ENCODE results near the gene NXPE2. TPM values are rescaled to one million over a fixed set of nuclear protein-coding genes. Genes with fewer than 3 reads are reported as not detected.

Gene NXPE2
- polyA plus RNA-seq, 1 experiment = 0.04 TPM

DNA sequence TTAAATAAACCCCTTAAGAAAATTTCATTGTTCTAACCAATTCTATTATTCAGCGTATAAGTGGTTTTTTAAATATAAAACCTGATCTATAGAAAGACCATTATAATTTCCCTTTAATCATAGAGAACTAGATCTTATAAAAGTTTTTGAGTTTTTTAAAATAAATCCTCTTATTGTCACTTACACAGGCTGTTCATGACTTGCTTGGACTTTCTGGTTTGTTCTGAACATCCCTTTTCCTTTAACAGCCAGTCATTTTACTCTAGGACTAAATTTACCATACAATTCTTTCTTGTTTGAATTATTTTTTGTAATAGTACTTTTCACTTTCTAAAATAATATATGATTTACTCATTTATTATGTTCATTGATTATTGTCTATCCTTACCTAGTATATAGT, 4.7 kb downstream of the NXPE2 start:
- H3K4me3 ChIP-seq (ENCODE audit: low read depth, low read length) = no peak overlapping the region
- H3K9me3 ChIP-seq (ENCODE audit: control insufficient read depth, insufficient read depth, low read length) = no peaks in the 10 kb centered on the region
- no peak overlapping the region for H3K27ac ChIP-seq (ENCODE audit: low read depth, low read length)
- ChIA-PET CTCF (no interaction called here), POLR2A (no interaction called here)
- TF ChIP-seq, protein P1, sequence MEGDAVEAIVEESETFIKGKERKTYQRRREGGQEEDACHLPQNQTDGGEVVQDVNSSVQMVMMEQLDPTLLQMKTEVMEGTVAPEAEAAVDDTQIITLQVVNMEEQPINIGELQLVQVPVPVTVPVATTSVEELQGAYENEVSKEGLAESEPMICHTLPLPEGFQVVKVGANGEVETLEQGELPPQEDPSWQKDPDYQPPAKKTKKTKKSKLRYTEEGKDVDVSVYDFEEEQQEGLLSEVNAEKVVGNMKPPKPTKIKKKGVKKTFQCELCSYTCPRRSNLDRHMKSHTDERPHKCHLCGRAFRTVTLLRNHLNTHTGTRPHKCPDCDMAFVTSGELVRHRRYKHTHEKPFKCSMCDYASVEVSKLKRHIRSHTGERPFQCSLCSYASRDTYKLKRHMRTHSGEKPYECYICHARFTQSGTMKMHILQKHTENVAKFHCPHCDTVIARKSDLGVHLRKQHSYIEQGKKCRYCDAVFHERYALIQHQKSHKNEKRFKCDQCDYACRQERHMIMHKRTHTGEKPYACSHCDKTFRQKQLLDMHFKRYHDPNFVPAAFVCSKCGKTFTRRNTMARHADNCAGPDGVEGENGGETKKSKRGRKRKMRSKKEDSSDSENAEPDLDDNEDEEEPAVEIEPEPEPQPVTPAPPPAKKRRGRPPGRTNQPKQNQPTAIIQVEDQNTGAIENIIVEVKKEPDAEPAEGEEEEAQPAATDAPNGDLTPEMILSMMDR (IDR thresholded peaks at IDR 0.05; ENCODE audit: low read depth, low read length) = no peak
- H3K27me3 ChIP-seq (ENCODE audit: control insufficient read depth, insufficient read depth, low read length) = no peaks in the 10 kb centered on the region
- DNase-seq (ENCODE audit: low read depth, low spot score) = no peak

GRCh38 chr11:114684636-114685035, 6.3 kb downstream of the NXPE2 start:
- H3K9me3 ChIP-seq (ENCODE audit: control insufficient read depth, insufficient read depth, low read length) = no peaks in the 10 kb centered on the region
- CTCF ChIA-PET = no interaction called here
- no peaks in the 10 kb centered on the region for H3K27me3 ChIP-seq (ENCODE audit: control insufficient read depth, insufficient read depth, low read length)

DNA sequence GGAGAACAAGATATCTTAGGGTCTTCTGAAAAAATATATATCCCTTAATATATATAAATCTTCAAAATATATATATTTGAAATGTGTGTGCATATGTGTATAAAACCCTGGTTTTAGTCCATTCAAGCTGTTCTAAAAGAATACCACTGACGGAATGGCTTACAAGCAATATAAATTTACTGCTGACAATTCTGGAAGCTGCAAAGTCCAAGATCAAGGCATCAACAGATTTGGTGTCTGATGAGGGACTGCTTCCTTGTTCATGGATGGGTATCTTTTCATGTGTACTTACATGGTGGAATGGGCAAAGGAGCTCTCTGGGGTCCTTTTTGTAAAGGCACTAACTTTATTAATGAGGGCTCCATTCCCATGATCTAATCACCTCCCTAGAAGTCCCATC, 6.8 kb downstream of the NXPE2 start:
- Histone ChIP-seq H3K27ac (ENCODE audit: low read depth, low read length) (no peak overlapping the region), H3K9me3 (ENCODE audit: control insufficient read depth, insufficient read depth, low read length) (no peaks in the 10 kb centered on the region), H3K27me3 (ENCODE audit: control insufficient read depth, insufficient read depth, low read length) (no peaks in the 10 kb centered on the region), H3K4me3 (ENCODE audit: low read depth, low read length) (no peak overlapping the region)
- TF ChIP-seq, protein P1 (IDR thresholded peaks at IDR 0.05; ENCODE audit: low read depth, low read length) = no peak
- DNase-seq (ENCODE audit: low read depth, low spot score) = no peak
- CTCF ChIA-PET = interaction anchor here (0.5 kb wide), 1 partner anchor 11 kb away, joined by 3 read pairs; no protein-coding TSS in a partner anchor
- POLR2A ChIA-PET = no interaction called here

More at GRCh38 chr11:114684636-114685035, 6.3 kb downstream of the NXPE2 start:
- POLR2A ChIA-PET = no interaction called here
- DNase-seq (ENCODE audit: low read depth, low spot score) = no peak
- TF ChIP-seq, protein P1 (IDR thresholded peaks at IDR 0.05; ENCODE audit: low read depth, low read length) = no peak
- Histone ChIP-seq H3K27ac (ENCODE audit: low read depth, low read length) (no peak overlapping the region), H3K4me3 (ENCODE audit: low read depth, low read length) (no peak overlapping the region)

- Histone ChIP-seq H3K27me3 (ENCODE audit: control insufficient read depth, insufficient read depth, low read length) (no peaks in the 10 kb centered on the region), H3K9me3 (ENCODE audit: control insufficient read depth, insufficient read depth, low read length) (no peaks in the 10 kb centered on the region), H3K27ac (ENCODE audit: low read depth, low read length) (no peak overlapping the region), H3K4me3 (ENCODE audit: low read depth, low read length) (no peak overlapping the region)
- ChIA-PET CTCF (no interaction called here), POLR2A (no interaction called here)
- no peak for DNase-seq (ENCODE audit: low read depth, low spot score)
- TF ChIP-seq, protein P1 (IDR thresholded peaks at IDR 0.05; ENCODE audit: low read depth, low read length) = no peak
Measured at GRCh38 chr11:114705280-114706024, 27.1 kb downstream of the NXPE2 start.

DNA sequence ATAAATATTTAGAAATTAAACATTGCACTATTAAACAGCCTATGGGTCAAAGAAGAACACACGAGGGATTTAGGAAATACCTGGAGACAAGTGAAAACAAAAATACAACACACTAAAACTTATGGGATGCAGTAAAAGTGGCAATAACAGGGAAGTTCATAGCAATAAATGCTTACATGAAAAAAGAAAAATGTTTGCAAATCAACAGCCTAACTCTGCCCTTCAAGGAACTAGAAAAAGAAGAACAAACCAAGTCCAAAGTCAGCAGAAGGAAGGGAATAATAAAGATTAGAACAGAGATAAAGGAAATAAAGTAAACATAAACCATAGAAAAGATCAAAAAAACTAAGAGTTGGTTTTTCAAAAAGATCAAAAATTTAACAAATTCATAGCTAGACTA, 31.6 kb downstream of the NXPE2 start:
- CTCF ChIA-PET = no interaction called here
- TF ChIP-seq, protein P1 (IDR thresholded peaks at IDR 0.05; ENCODE audit: low read depth, low read length) = no peak
- POLR2A ChIA-PET = no interaction called here
- Histone ChIP-seq H3K9me3 (ENCODE audit: control insufficient read depth, insufficient read depth, low read length) (no peaks in the 10 kb centered on the region), H3K27ac (ENCODE audit: low read depth, low read length) (no peak overlapping the region), H3K27me3 (ENCODE audit: control insufficient read depth, insufficient read depth, low read length) (no peaks in the 10 kb centered on the region), H3K4me3 (ENCODE audit: low read depth, low read length) (no peak overlapping the region)
- DNase-seq (ENCODE audit: low read depth, low spot score) = no peak
